T1000 (cell line): ENCODE results near the gene RAB36.

ENCODE experiments used
- DNase-seq: peaks from one replicate; lab custom pipeline; 2025; ENCODE audit warnings: mixed read lengths; lab: John Stamatoyannopoulos, UW

The RAB36 gene

DNA sequence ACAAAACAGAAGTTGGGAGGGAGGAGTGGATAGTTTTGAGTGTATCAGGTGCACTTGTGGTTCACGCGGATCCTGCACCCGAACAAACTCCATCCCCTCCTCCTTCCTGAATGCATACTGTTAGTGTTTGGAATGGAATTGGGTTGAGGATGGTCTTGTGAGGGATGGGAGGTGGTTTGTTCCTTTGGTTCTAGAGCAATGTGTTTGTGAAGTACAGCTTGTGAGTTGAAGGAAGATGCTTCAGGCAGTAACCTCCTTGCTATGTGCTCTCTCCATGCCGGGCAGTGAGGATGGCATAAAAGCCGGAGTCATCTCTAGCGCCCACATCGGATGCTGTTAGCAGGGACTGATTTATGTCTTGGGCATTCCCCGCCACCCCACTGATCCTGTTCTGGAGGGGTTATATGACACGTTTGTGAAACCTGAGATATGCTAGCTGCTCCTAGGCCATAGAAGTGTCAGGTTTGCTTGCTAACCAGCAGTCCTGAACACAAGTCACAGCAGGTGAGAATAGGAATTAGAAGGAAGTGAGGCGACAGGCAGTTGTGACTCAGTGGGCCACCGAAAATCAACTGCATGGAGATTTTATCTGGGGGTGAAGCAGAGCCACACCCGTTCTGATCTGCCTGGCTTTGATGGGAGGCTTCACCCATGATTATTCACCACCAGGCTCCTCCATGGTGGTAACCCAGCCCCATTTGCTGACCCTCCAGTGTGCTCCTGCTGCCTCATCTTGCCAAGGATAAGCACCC, 37.2 kb downstream of the RAB36 start:
- no peak for DNase-seq

DNA sequence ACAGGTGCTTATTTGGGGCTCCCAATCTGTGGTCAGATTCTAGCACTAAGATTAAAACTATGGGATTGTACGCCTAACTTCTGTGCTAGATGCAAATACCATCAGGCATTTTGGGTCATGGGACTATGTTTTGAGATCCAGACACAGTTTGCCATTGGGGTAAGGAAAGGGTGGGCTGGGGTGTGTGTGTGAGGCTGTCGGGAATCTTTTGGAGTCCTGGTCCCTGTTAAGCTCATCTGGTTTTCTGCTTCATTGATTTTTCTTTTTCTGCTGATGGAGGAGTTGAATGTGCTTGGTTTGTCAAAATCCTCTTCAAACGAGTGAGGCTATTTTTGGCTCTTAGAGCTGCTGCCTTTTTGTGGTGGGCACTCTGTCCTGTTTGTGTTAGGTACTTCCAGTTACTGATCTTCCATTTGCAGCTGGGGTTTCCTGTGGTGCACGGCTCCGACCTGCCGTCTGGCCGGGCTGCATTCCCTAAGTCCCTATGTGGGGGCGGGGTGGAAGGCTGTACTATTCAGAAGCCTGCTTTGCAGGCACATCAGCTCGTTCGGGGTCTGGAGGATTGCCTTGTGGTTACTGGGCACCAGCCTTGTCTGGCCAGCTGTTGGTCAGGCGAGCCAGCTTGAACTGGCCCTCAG, 37.9 kb downstream of the RAB36 start:
- DNase-seq: no peak

DNA sequence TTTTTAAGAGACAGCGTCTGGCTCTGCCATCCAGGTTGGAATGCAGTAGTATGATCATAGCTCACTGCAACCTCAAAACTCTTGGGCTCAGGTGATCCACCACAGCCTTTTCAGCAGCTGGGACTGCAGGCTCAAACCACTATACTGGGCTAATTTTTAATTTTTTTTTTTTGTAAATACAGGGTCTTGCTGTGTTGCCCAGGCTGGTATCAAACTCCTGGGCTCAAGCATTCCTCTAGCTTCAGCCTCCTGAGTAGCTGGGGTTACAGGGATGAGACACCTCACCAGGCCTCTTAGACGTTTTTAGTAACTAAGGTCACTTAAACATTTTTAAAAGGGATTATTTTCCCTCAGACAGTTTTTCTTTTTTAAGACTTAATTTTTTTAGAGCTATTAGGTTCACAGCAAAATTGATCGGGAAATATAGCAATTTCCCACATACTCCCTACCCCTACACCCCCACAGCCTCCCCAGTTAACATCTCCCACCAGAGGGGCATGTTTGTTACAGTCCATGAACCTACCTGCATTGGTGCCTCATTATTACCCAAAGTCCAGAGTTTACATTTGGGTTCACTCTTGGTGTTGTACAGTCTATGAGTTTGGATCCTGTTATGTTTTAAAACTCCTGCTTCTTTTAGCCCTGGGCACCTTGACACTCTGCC, 39.0 kb downstream of the RAB36 start:
- no peak for DNase-seq

DNA sequence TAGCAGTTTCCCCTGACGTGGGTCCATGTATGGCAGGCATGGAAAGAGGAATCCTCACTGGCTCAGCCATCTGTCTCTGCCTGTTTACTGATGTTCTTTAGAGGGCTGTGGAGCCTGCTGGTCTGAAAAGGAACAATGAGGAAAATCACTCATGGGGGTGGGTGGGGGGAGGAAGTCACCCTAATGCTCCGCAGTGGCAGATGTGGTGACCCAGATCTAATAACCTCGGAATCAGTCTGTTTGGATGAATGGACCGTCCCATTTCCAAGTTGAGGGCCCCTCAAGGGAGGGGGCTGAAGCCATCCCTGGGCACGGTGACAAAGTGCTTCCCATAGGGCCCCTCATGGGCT, 39.5 kb downstream of the RAB36 start:
- no peak for DNase-seq

DNA sequence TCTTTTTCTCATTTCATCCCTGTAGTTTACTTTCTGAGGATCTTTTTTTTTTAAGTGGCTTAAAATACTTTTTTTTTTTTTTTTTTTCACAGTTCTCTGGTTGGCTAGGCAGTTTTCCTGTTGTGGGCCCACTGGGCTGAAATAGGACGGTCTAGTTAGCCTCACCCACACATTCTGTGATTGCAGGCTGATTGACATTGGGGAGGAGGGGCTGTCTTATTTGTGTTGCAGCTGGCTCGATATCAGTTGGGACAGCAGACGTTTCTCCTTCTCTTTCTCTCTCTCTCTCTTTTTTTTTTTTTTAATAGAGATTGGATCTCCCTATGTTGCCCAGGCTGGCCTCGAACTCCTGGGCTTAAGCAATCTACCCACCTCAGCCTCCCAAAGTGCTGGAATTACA, 41.9 kb downstream of the RAB36 start:
- no peak for DNase-seq

DNA sequence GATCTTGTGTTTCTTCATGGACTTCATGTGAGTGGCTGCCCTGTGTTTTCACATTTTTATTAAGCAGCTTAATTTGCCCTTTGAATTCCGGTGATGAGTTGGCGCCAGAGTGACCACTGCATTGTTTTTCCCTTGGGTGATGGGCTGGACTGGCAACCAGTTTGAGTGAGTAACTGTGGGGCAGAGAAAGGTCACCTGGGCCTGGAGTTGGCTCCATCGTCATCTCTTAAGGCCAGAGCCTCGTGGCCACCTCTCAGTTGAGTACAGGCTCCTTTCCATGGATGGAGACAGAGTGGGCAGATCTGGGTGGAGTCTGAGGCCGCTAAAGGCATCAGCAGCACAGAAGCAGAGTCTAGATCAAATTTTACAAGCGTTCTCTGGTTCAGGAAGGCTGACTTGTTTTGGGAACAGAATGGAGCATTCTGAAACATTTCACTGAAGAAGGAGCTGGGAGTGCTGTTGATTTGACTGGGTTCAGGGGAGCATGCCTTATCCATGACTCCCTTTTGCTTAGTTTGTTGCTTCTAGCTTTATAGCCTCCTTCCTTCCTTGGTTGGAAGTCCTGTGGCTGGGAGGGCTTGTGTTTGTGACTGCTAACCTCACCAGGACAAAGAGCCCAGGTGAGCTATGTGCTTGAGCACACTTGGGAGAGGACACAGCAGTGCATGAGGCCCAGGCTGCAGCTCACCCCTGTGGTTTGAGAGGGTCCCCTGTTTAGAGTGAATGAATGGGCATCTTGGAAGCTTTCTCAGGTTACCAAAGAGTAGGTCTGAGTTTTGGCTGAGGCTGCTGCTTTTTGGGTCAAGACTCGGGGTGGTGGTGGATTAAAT, 42.8 kb downstream of the RAB36 start:
- no peak for DNase-seq

DNA sequence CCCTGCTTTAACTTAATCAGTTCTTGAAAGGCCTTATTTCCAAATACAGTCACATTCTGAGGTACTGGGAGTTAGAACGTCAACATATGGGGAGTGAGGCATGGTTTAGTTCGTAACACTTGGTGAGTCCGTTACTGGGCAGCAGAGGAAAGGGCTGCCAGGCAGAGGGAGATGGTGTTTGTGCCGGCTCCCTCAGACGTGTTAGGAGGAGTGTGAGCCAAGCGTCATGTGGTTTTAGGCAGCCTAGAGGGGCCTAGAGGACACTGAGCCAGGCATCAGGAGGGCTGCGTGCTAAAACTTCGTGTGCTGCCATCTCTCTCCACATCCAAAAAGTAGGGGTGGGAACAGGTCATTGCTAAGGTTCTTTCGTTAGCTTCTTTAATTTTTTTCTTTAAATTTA, 45.2 kb downstream of the RAB36 start:
- DNase-seq: no peak

DNA sequence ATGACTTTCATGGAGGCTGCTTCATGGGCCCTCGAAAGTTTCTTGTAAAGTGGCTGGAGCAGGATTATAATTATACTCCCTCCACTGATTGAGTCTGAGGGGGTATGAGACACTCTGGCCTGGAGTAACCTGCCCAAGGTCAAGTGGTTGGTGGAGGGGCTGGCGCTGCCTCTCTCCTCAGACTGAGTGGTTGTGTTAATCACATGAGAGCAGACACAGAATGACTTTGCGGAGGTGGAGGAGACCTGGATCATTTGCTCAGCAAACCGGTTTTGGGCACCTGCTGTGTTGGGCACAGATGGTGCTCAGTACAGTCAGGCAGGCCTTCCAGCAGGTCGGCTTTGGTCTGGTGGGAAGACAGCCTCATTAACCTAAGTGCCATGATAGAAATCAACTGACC, 46.9 kb downstream of the RAB36 start:
- DNase-seq: no peak

DNA sequence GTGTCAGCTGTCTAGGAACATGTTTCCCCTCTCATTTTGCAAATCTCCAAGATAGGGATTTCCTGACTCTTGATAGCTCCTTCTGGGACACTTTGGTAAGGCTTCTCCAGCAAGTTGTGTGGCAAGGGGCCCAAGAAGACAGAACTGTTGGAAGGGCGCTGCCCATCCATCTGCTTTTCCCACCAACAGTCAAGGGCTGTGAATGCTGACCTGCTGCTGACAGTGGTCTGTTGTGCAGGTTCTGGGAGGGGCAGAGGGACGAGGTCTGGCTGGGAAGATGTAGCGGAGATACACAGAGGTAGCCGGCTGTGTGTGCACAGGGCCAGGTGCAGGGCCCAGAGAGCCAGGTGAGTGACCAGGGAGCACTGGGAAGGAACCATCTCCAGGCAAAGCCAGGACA, 47.3 kb downstream of the RAB36 start:
- DNase-seq: no peak

DNA sequence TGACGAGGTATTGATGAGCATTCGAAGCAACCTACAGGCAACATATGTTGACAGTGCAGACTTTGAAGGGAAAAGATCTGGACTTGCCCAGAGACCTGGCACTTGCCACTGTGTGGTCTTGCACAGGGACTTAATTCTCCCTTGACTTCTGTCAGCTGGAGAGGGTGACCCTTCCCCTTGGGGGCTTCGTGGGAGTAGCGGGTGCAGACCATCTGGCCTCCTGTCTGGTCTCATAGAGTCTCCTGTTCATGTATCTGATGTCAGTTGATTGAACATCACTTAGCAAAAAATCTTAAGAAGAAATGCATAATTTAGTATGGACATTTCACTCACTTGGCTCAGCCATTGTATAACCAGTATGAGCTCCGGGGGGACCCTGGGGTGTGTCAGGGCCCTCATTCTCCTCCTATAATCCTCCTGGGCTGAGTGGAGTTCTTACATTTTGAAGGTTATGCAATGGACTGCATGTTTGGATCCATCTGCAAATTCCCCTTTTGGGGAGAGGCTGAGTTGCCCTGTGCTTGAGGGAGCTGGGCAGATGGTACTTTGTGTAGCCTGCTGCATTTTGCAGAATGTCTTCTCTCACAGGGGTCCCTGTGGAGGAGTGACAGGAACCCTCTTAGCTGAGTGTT, 48.0 kb downstream of the RAB36 start:
- DNase-seq: no peak

DNA sequence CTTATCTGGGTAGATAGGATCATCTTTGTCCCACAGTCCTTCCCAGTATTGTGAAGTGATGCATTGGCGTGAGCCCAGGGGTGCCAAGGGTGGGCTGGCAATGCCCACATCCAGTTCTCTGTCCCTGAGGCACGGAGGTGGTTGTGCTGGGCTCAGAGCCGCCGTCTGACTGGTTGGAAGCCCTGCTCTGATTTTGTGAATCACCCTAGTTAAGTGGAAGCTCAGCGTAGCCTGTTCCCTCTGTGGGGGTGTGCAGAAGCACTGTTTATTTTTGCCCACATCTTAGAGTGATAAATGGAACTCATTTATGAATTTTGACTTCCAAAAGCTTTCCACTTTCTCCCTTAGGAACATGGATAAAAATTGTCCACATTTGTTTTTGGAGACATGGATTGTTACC, 48.6 kb downstream of the RAB36 start:
- no peak for DNase-seq

DNA sequence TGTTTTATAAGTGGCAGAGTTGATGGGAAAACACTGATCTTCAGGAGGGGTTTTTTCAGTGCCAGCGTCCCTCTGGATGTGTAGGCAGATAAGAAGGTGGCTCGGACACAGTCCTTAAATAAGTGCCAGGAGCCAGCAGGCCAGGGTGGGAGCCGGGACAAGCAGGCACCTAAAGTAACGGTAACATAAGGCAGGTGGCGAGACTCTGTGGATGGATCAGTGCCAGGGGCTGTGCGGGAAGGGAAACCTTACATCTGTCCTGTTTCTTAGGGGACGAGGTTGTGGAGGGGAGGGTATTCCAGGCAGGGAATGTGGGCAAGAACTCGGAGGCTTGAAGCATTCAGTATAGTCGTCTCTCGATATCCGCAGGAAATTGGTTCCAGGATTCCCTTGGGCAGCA, 50.9 kb downstream of the RAB36 start:
- no peak for DNase-seq

DNA sequence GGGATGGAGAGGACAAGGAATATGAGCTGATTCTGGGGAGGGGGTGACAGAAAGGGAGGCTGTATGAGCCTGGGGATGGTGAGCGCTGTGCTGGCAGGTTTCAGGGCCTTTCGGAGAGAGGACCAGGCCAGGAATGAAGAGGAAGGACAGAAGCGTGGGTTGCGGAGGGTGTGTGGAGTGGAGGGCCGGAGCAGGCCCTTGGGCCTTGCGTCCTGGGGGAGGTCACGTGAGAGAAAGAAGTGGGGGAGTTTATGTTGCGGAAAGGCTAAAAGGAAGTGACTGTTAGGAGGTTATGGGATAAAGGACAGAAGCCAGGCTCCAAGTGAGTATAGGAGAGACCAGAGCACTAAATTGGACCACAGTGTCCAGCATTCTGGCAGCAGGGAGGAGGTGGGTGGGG, 52.6 kb downstream of the RAB36 start:
- DNase-seq: no peak

DNA sequence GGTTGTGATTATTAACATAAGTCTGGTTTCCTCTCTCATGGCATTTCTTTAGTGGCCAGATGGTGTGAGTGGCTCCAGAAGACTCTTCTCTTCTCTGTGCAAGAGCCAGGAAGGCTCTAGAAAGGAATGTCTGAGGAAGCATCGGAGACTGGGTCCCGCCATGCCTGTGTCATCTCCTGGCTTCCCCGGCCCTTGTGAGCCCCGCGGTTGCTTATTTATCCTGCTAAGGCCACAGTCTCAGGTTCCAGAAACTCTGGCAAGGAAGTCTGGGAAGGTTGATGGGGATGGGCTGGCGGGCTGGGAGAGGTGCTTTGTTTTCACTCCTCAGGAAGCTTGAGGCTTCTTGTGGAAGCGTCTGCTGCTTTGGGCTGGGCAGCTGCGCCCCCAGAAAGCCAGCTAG, 53.9 kb downstream of the RAB36 start:
- DNase-seq: no peak

DNA sequence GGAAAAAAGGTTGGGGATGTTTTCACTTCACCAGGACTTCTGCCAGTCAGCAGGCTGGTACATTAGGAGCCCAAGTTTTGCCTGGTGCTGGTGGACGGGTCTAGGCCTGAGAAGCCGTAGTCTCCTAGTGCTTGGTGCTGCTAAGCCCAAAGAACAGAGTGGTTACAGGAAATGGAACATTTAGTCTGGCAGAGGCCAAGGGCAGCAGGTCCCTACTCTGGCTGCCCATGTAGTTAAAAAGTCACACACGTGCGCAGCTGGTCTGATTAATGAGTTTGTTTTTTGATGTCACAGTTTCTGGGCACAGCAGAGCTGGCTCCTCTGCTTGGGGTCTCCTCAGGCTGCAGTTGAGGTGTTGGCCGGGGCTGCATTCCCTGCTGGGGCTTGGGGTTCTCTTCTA, 55.6 kb downstream of the RAB36 start:
- DNase-seq: no peak

DNA sequence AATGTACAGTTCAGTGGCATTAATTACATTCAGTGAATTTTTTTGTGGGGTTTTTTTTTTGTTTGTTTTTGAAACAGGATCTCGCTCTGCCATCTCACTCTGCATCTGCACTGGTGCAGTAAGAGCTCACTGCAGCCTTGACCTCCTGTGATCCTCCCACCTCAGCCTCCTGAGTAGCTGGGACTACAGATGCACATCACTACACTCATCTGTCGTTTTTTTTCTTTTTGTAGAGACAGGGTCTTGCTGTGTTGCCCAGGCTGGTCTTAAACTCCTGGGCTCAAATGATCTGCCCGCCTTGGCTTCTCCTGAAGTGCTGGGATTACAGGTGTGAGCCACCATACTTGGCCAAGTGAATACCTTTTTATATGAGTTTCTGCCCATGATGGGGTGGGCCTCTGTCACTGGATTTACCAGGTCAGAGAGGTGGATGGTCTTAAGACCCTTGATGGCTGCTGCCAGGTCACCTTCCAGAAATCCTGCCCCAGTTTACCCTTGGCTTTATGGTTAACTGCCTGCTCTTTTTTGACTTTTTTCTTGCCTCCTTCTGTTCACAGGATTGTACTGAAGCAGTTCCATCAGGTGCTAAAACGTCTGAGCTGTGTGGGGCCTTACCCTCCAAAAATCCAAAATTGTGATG, 57.7 kb downstream of the RAB36 start:
- no peak for DNase-seq

DNA sequence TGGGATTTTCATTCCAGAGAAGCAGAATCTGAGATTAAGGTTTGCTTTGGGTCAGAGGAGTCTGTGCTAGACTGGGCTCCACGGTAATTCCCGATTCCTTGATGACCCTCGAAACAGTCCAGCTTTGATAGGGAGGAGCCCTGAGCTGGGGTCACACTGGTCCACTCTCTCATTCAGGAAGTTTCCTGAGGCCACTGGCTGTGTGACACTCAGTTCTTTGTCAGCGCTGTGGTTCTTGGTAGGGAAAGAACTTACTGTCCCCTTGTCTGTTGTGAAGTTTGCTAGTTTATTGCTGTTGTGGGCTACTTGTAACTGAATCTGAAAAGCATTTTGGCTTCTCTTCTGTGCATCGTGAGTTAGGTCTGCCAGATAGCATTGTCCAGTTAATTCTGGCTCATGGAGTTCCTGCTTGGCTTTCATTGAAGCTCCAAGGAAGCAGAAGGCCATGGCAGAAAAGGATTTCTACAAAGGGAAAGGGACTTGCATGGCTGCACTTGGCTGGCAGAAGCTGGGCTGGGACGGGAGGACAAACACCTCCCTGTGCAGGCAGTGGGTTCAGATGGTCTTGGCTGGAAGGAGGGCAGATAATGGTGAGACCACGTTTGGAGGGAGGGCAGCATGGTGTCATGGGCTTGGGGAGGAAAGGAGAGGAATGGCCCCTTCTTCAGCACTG, 58.3 kb downstream of the RAB36 start:
- DNase-seq: no peak

DNA sequence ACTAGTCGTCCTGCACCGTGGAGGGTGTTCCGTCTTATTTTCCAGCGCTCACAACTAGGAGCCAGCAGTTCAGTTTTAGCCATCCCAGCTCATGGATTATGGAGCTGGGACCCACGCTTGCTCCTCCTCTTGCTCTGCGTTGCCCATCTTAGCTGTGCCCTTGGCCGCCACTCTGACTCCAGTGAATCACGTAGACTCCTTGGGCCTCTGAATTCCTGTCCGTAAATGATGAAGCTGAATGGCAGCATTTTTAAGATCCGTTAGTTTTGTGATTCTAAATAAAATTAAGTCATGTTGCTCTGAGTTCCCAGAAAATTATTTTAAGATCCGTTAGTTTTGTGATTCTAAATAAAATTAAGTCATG, 58.8 kb downstream of the RAB36 start:
- DNase-seq: no peak

DNA sequence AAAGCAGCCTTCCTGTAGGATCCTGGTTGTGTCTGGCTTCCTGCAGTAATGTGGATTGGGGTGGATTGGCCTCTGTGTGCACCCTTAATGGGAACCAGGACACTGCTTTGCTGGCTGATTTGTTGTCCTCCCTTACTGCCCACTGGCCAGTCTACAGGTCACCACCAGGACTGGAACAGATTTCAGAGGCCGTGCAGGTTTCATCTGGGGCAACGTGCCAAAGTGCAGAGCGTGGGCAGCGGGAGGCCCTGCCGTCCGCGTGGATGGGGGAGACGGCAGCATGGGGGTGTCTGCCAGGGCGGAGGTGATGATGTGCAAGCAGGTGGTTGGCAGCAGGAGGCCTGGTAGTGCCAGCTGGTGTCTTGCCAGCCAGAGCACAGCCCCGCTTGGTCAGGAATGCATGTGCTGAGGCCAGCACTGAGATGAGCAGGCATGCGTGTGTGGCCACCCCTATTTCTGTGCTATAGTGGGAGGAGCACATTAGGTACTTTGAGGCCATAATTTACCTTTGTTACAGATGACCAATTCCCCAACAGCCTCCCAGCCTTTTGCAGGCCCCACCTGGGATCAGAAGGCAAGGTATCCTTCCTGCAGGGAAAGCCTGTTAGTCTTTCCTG, 59.4 kb downstream of the RAB36 start:
- DNase-seq: no peak

DNA sequence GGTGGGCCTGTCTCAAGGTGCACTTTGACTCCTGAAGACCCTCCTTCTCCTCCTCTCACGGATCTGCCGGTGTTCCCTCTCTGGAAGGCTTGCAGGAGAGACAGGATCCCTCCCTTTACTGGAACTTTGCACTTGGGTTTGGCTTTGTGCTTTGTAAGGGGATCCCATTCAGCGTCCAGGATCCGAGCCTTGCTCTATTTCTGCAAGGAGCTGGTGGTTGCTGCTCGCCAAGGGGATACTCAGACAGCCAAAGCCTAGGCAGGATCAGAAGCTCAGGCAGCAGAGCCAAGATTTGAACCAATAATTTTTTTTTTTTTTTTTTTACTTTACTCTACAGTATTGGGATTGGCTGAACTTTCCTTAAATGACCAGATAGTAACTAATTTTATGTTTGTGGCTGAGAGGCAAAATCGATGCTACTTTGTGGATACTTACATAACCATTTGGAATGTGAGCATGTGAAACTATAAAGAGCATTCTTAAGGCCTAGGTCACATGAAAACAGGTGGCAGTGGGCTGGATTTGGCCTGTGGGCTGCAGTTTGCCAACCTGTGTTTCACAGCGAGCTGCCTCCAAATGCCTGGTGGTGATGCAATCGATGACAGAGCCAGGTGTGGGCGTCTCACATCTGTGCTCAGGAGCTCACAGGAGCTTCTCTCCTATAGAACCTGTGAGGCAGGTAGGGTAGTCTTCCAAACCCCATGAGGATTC, 60.2 kb downstream of the RAB36 start:
- DNase-seq: no peak
